GM19468 (cell line): ENCODE results near the gene DOCK8.

Experiments
- ATAC-seq: cut with Tn5 transposase; IDR thresholded peaks from one replicate; pipeline ENCODE4 v1.9.1; 2021; ENCODE audit warnings: mild to moderate bottlenecking, moderate library complexity, moderate number of reproducible peaks; ENCODE audit not compliant: unreplicated experiment; ENCODE audit errors: extremely low read depth

DOCK8 gene

GRCh38 chr9:353077-353476, 138.4 kb downstream of the DOCK8 start:
- ATAC-seq: no peak

GRCh38 chr9:354453-354852, 139.8 kb downstream of the DOCK8 start:
- ATAC-seq: no peak

GRCh38 chr9:357560-357959, 142.9 kb downstream of the DOCK8 start:
- no peak for ATAC-seq

DNA sequence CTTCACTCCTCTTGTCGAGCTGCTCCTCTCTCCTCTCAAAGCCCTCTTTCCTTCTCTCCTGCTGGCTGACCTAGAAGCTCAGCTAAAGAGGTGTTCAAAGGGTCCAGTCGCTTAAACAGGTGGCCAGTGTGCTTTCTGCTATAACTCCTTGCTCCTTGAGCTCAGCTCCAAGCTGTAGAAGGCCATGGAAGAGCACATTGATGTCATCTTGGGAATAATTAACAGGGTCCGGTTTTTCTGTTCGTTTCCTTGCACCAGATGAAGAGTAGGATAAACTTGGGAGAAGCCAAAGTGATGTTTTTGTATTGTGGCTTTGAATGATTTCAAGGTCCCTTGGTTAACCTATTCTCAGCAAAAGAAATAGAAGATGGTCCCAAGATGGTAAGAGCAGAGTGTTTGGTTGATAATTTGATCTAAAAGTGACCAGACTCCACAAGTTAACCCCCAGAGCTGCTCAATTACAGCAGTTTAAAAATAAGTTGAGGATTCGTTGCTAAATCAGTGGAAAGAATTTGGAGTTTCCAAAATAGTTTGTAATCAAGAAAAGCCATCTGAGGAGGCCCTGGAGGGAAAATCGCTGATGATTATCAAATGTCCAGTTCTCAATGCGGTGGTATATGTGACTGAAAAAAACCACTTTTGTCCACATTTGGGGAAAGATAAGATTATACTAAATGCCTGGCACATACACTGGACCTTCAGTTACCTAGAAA, 148.1 kb downstream of the DOCK8 start:
- ATAC-seq: no peak

DNA sequence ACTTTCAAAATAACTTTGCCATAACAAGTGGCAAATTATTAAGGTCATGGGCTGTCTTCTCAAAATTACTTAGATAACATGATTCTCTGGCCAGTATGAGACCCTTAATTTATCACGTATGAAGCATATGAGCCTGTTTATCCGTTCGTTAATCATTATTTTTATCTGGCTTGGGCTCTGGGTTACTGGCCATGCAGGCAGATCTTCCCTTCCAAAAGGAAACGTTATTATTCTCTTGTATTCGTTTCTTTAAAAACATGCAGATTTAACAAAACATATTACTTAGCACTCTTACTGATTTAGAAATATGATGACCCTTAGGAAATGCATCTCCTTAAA, 148.6 kb downstream of the DOCK8 start:
- ATAC-seq: no peak

DNA sequence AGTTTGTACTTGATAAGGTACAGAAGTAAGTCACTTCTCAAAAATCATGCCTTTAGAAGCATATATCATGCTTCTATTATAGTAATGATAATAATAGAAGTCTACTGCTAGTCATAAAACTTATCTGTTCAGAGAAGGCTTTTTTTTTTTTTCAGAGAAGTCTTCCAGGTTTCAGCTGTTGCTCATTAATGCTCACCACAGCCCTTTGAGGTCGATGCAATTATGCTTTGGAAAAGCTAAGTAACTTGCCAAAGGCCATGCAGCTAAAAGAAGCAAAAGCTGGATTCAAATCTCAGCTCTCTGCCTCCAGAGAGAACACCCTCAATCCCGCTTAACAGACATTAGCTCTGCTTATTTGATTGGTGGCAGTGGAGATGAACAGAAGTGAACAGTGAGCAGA, 150.8 kb downstream of the DOCK8 start:
- no peak for ATAC-seq

DNA sequence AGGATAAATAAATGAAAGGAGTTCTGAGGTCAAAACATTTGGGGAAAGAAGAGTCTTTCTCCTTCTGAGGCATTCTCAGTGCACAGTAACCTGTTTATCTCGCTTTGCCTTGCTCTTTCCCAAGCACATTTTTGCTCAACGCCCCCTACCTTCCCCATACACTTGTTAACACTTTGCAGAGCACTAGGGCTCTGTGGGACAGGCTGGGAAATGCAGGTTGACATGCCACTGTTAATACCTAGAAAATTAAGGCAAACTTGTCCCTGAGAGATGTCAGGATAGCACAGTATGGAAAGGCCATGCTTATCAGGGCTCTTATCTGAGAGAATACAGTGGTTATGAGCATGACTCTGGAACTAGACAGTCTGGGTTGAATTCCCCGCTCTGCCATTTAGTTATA, 152.0 kb downstream of the DOCK8 start:
- ATAC-seq: no peak

- ATAC-seq: no peak
Measured at GRCh38 chr9:370086-370485, 155.4 kb downstream of the DOCK8 start.

DNA sequence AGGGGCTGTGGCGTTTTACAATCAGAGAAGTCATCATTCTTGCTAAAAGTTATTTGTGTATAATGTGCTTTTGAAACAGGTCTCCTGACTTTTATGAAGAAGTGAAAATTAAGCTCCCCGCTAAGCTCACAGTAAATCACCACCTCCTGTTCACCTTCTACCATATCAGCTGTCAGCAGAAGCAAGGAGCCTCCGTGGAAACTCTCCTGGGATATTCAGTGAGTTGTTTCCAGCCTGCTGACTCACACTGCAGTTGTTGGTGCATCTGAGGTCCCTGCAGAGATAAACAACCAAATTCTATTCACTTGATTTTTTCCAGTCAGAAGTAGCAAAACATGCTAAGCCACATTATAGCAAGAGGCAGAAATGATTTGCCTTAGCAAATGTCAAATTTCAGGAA, 156.7 kb downstream of the DOCK8 start:
- ATAC-seq: no peak

DNA sequence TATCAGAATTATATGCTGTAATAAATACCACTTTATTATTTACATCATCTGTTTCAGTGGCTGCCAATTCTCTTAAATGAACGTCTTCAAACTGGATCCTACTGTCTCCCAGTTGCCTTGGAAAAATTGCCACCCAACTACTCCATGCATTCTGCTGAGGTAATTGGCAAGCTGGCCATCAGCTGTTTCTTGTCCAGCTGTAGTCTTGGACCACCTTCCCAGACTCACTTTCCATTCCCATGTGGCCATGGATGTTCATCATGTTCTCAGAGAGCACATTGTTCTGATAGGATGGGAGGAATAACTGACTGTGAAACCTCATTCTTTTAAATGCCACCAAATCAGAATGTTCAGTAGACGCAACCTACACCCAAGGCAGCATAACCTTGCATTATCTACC, 157.5 kb downstream of the DOCK8 start:
- no peak for ATAC-seq

GRCh38 chr9:373759-374206, 159.1 kb downstream of the DOCK8 start:
- no peak for ATAC-seq

DNA sequence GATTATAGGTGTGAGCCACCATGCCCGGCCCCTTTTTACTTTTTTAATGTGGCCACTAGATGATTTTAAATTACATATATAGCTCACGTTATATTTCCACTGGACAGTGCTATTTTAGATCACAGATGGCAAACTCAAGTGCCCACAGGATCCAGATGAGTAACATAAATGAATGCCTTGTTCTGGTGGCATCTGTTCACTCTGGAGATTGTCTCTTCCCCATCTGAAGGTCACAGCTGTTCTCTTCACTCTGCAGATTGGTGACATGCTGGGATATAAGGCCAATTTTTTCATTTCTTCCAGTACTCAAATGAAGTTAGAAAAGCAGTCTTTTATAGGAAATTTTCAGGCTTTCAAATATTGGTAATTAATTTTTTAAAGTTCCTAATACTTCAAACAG, 160.1 kb downstream of the DOCK8 start:
- ATAC-seq: no peak

DNA sequence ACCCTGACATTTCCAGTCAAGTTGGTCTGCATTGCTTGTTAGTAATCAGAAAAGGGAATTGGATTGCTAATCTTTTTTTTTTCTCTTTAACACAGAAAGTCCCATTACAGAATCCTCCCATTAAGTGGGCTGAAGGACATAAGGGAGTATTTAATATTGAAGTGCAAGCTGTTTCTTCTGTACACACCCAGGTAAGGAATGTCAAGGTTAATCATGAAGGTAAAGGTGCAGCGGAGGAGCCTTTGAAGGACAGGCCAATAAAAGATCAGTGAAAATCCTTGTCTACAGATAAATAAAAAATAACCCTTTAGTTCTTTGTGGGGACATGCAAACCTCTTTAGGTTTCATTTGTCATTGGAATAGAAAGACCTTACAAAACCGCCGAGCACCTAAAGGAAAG, 161.4 kb downstream of the DOCK8 start:
- ATAC-seq: no peak

GRCh38 chr9:378263-378662, 163.6 kb downstream of the DOCK8 start:
- no peak for ATAC-seq

DNA sequence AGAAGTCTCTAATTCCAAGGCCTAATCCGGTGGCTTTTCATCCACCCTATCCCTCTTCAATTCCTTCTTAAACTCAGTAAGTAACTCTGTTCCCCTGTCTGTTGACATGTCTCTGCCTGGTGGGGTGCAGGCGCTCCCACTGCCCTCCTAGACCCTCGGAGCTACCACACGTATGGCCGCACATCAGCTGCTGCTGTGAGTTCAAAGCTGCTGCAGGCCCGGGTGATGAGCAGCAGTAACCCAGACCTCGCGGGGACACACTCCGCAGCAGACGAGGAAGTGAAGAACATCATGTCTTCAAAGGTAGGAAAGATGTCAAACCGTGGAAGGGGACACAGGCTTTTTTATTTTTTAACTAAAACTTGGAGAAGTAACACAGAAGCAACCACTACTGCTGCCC, 167.7 kb downstream of the DOCK8 start:
- no peak for ATAC-seq

DNA sequence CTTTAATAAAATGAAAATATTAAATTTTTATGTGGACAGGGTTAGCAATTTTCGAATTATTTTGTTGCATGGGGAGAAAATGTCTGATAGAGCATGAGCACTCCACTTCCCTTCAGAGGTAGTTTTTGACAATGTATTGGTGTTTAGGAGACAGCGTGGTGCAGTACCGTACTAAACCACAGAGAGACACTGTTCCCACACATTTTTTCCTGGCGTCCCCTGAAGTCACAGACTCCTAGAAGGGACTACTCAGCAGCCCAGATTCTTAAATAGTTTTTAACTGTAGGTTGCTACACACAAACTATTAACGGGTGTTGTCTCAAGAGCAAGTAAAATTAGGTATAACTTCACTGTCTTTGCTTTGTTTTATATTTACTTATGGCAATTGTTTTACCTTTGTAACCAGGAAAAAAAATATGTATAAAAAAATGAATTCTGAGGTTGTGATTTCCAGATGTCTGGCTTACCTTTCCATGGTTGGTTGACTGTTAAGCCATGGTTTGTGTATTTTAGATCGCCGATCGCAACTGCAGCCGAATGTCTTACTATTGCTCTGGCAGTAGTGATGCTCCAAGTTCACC, 171.2 kb downstream of the DOCK8 start:
- ATAC-seq: no peak

- no peak for ATAC-seq
Measured at GRCh38 chr9:389159-389558, 174.5 kb downstream of the DOCK8 start.

DNA sequence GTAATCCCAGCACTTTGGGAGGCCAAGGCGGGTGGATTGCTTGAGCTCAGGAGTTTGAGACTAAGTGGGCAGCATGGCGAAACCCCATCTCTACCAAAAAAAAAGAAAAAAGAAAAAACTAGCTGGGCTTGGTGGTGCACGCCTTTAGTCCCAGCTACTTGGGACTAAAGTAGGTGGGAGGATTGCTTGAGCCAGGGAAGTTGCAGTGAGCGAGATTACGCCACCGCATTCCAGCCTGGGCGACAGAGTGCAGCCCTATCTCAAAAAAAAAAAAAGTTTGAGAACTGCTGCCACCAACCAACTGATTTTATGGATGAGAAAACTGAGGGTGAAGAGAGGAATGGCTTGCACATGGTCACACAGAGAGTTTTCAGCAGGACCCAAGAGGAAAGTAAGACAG, 175.1 kb downstream of the DOCK8 start:
- no peak for ATAC-seq

DNA sequence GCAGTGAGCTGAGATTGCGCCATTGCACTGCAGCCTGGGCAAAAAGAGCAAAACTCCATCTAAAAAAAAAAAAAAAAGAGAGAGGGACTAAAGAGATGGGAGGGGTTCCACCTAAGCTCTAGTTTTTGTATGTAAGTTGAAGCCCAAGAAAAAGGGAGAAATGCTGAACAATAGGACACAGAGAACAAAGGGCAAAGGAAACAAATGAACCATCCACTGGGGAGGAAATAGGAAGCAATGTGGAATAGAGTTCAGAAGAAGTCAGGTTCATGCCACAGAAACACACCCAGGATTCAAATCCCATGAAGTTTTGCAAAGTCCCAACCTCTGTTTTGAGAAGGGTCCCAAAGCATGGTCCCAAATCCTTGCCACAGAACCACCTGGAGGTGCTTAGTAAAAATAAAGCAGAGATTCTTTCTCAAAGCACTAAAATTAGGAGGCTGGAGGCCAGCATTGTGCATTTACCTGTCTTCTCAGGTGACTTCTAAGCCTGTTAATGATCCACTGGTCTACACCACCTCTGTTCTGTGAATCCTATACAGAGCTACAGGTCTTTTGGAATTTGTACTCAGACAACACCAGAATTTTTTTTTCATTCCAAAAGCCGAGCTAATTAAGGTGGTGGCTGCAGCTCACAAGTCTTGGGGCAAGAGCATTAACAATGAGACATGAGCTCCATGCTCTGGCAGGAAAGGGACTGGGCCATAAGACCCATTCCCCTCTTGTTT, 177.6 kb downstream of the DOCK8 start:
- no peak for ATAC-seq

DNA sequence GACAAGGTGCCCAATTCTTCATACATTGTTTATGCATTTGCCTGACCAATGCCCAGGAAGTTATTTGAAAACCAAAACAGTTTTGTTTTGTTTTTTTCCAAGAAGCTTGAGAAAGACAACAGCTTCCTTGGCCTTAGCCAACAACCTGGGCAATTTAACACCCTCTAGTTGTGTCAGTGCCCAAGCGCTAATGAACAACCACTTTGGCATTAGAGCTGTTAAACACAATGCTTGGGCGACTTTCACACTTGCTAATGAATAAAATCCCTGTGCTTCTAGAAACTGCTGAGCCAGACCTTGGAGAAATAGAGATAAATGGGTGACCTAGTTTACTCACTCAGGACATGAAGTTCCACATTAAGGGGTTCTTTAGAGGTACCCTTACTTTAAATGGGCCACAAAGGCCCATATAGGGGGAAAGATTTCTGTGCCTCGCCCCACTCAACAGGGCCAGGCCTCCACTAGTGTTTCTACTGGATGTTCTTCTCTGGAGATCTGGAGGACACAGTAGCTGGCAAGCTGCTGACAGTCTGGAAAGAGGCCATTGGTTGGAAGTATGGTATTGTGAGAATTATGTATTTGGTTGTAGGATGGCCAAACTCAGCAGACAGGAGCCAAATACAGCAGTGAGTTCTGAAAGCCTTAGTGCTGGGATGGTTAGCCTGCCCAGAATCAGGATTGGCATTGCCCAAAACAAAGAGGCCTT, 179.8 kb downstream of the DOCK8 start:
- no peak for ATAC-seq

DNA sequence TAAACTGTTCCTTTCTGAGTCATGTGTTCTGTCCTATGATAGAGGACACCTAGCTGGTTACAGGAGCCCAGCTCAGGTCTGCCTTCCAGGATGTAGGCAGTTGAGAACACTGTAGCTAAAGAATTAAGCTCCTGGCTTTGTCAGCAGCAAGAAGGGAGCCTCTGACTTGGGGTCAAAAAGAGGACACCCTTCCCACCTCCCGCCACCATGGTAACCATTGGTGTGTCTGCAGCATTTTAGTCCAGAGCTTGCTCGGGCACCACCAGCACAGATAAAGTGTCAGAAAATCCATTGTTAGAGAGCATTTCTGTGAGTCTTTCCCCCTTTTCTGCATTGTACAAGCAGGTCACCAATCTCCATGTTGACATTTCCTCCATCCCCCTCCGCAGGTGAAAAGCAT, 181.7 kb downstream of the DOCK8 start:
- no peak for ATAC-seq
